Transverse colon (tissue), 4 donors: ENCODE measurements around the gene PI4KA. TPM values are rescaled to one million over a fixed set of nuclear protein-coding genes. Genes with fewer than 3 reads are reported as not detected.

Experiments
- DNase-seq: peaks from one replicate; pipeline ENCODE4 v3.0.0-alpha.2; 2019
- H3K27ac ChIP-seq, 4 donors: fragments of 200-600 bp; sonication (generic); 2 replicates each; pipeline ENCODE4 v1.5.1; 2016 to 2018; ENCODE audit warnings: inconsistent platforms in 4 of 4
- H3K27me3 ChIP-seq: fragments of 200-600 bp; sonication (generic); 2 replicates; pipeline ENCODE4 v1.5.1; 2017; ENCODE audit warnings: inconsistent platforms
- H3K36me3 ChIP-seq, 4 donors: fragments of 200-600 bp; sonication (generic); 2 replicates each; pipeline ENCODE4 v1.5.1; 2017 to 2019; ENCODE audit warnings: inconsistent platforms in 4 of 4
- H3K4me1 ChIP-seq, 4 donors: fragments of 200-600 bp; sonication (generic); 2 replicates each; pipeline ENCODE4 v1.5.1; 2017 to 2020; ENCODE audit warnings: inconsistent platforms in 4 of 4
- H3K4me3 ChIP-seq, 4 donors: fragments of 200-600 bp; sonication (generic); 1 replicate in 1 of 4; 2 replicates in 3 of 4; pipeline versions ENCODE4 v1.5.1 to v1.6.1; 2017 to 2019; ENCODE audit warnings: inconsistent platforms in 4 of 4
- H3K9me3 ChIP-seq, 2 donors: fragments of 200-600 bp; sonication (generic); 2 replicates each; pipeline ENCODE4 v1.5.1; 2017 to 2019; ENCODE audit warnings: inconsistent platforms in 2 of 2
- CTCF ChIP-seq, 5 experiments: fragments of 200-600 bp in 3 of 5; fragments of 450-650 bp in 2 of 5; sonication (generic) in 3 of 5; IDR thresholded peaks; 1 replicate in 2 of 5; 2 replicates in 3 of 5; pipeline ENCODE4 v1.5.1; 2016 to 2017; ENCODE audit warnings: antibody characterized with exemption in 5 of 5, inconsistent platforms in 3 of 5, mild to moderate bottlenecking in 2 of 5, moderate library complexity in 1 of 5
- EP300 ChIP-seq: sonication (generic); formaldehyde crosslinking; IDR thresholded peaks from one replicate; pipeline ENCODE4 v1.6.1; 2017; ENCODE audit warnings: antibody characterized with exemption, low read depth
- POLR2A ChIP-seq: fragments of 450-650 bp; IDR thresholded peaks from one replicate; pipeline ENCODE4 v1.6.1; 2016; ENCODE audit warnings: antibody characterized with exemption, mild to moderate bottlenecking, moderate library complexity
- POLR2AphosphoS5 ChIP-seq, 3 donors: sonication (generic); formaldehyde crosslinking; IDR thresholded peaks; one replicate each; pipeline ENCODE4 v1.6.1; 2016; ENCODE audit warnings: antibody characterized with exemption in 3 of 3
- WGBS, 2 donors: methylation state at CpG; one replicate each; pipeline ENCODE4 v1.1.5; 2018; ENCODE audit warnings: low coverage in 1 of 2; 5-methylcytosine and 5-hydroxymethylcytosine counted together
- in situ Hi-C, 4 donors: fragments of 200-750 bp; cut with MboI; loops; one replicate each; pipeline versions ENCODE4 v1.15.0 to v1.15.1; 2017; ENCODE audit warnings: low sequenced_read_pairs in 3 of 4, low pct_ligation_motif_present in 1 of 4, low pct_unique_long_range_greater_than_20kb in 1 of 4
- intact Hi-C: fragments of 100-400 bp; cut with DNase I; formaldehyde crosslinking; loops from one replicate; pipeline ENCODE4 v1.15.1; 2023; ENCODE audit warnings: low total_unique reads
- total RNA-seq, 4 donors: library from RNA; depleted of rRNA; stranded (reverse); fragments of >200 nt; gene quantifications; one replicate each; pipeline ENCODE4 v1.1.0, GENCODE V29; 2016

Gene PI4KA
- total RNA-seq, 4 donors from 2014 or later = 90.8 to 126 (median 109) TPM

GRCh38 chr22:20805972-20806471 lies 52.6 kb downstream of the PI4KA start:
- Histone ChIP-seq H3K36me3 (peaks cover 0 to 52% (median 21%) of the 10 kb centered on the region in 4 donors), H3K4me3 (no peak overlapping the region), H3K27ac (no peak overlapping the region), H3K27me3 (no peaks in the 10 kb centered on the region), H3K9me3 (no peaks in the 10 kb centered on the region), H3K4me1 (no peaks in the 10 kb centered on the region)
- TF ChIP-seq EP300 (no peak), CTCF (IDR thresholded peaks at IDR 0.05) (no peak), POLR2AphosphoS5 (IDR thresholded peaks at IDR 0.05) (no peak), POLR2A (no peak)
- WGBS, 2 donors = 77 to 90% methylated on average over 2 to 3 of the region's 3 CpGs
- no peak for DNase-seq
- in situ Hi-C loops (no loop called here), intact Hi-C loops (no loop called here)

- Histone ChIP-seq H3K27me3 (no peaks in the 10 kb centered on the region), H3K4me1 (no peaks in the 10 kb centered on the region), H3K36me3 (peaks cover 0 to 65% (median 26%) of the 10 kb centered on the region in 4 donors), H3K4me3 (no peak overlapping the region), H3K27ac (no peak overlapping the region), H3K9me3 (no peaks in the 10 kb centered on the region)
- intact Hi-C loops (no loop called here), in situ Hi-C loops (no loop called here)
- DNase-seq = no peak
- TF ChIP-seq POLR2A (no peak), POLR2AphosphoS5 (IDR thresholded peaks at IDR 0.05) (no peak)
- WGBS, 2 donors = 90% methylated on average over 6 of the region's 6 CpGs; no CpG with 5 or more reads in 1 of the 2 donors
Measured at GRCh38 chr22:20804650-20805049, 54.0 kb downstream of the PI4KA start.

GRCh38 chr22:20803696-20804324 lies 54.8 kb downstream of the PI4KA start:
- TF ChIP-seq POLR2A (no peak), CTCF (IDR thresholded peaks at IDR 0.05) (peak; percentile 27 to 56 (median 34))
- intact Hi-C loops = no loop called here
- H3K27ac ChIP-seq = no peak overlapping the region
- H3K9me3 ChIP-seq = no peaks in the 10 kb centered on the region
- H3K4me1 ChIP-seq = no peaks in the 10 kb centered on the region
- peaks cover 0 to 74% (median 30%) of the 10 kb centered on the region in 4 donors for H3K36me3 ChIP-seq
- peak; percentile 35 for DNase-seq
- H3K27me3 ChIP-seq = no peaks in the 10 kb centered on the region
- WGBS, 2 donors = 83% methylated on average over 11 of the region's 11 CpGs; no CpG with 5 or more reads in 1 of the 2 donors
- in situ Hi-C loops = no loop called here
- H3K4me3 ChIP-seq = no peak overlapping the region

- 92% methylated on average over 11 of the region's 11 CpGs; no CpG with 5 or more reads in 1 of the 2 donors for WGBS, 2 donors
- H3K36me3 ChIP-seq = peaks cover 0 to 76% (median 34%) of the 10 kb centered on the region in 4 donors
- no peak for DNase-seq
- H3K4me1 ChIP-seq = no peaks in the 10 kb centered on the region
- in situ Hi-C loops = no loop called here
- no peaks in the 10 kb centered on the region for H3K27me3 ChIP-seq
- no peak overlapping the region for H3K27ac ChIP-seq
- H3K9me3 ChIP-seq = no peaks in the 10 kb centered on the region
- intact Hi-C loops = no loop called here
- H3K4me3 ChIP-seq = no peak overlapping the region
- TF ChIP-seq EP300 (no peak), POLR2AphosphoS5 (IDR thresholded peaks at IDR 0.05) (no peak), CTCF (IDR thresholded peaks at IDR 0.05) (no peak), POLR2A (no peak)
Measured at GRCh38 chr22:20802922-20803553, 55.6 kb downstream of the PI4KA start.
